ENCODE data around the gene PTCD2.

Gene PTCD2

GRCh38 chr5:72337159-72337558 lies 17.0 kb downstream of the PTCD2 start:
- no peak for TF ChIP-seq TAF1 (IDR thresholded peaks at IDR 0.05; ENCODE audit: borderline replicate concordance, insufficient read depth, low read length)
- TF ChIP-seq SIN3A (IDR thresholded peaks at IDR 0.05; ENCODE audit: borderline replicate concordance, insufficient read depth, low read length): no peak
- TF ChIP-seq POLR2AphosphoS5 (IDR thresholded peaks at IDR 0.05; ENCODE audit: low read depth, low read length): no peak
- TF ChIP-seq REST (IDR thresholded peaks at IDR 0.05; ENCODE audit: insufficient read depth in 1 of 2, low read depth in 2 of 2, low read length in 2 of 2): no peak
- no peak for TF ChIP-seq FOXP2 (optimal IDR thresholded peaks at IDR 0.05; ENCODE audit: borderline replicate concordance, extremely low read depth, extremely low read length, insufficient read depth)

- TF ChIP-seq FOXP2 (optimal IDR thresholded peaks at IDR 0.05; ENCODE audit: borderline replicate concordance, extremely low read depth, extremely low read length, insufficient read depth): no peak
- TF ChIP-seq REST (IDR thresholded peaks at IDR 0.05; ENCODE audit: insufficient read depth in 1 of 2, low read depth in 2 of 2, low read length in 2 of 2): no peak
- no peak for TF ChIP-seq SIN3A (IDR thresholded peaks at IDR 0.05; ENCODE audit: borderline replicate concordance, insufficient read depth, low read length)
- TF ChIP-seq POLR2AphosphoS5 (IDR thresholded peaks at IDR 0.05; ENCODE audit: low read depth, low read length): no peak
- TF ChIP-seq TAF1 (IDR thresholded peaks at IDR 0.05; ENCODE audit: borderline replicate concordance, insufficient read depth, low read length): no peak
These were observed 18.6 kb downstream of the PTCD2 start for GRCh38 chr5:72338689-72339209.

- TF ChIP-seq REST (IDR thresholded peaks at IDR 0.05; ENCODE audit: insufficient read depth in 1 of 2, low read depth in 2 of 2, low read length in 2 of 2) (no peak), POLR2AphosphoS5 (IDR thresholded peaks at IDR 0.05; ENCODE audit: low read depth, low read length) (no peak), TAF1 (IDR thresholded peaks at IDR 0.05; ENCODE audit: borderline replicate concordance, insufficient read depth, low read length) (no peak), SIN3A (IDR thresholded peaks at IDR 0.05; ENCODE audit: borderline replicate concordance, insufficient read depth, low read length) (no peak), FOXP2 (optimal IDR thresholded peaks at IDR 0.05; ENCODE audit: borderline replicate concordance, extremely low read depth, extremely low read length, insufficient read depth) (no peak)
These were observed 26.2 kb downstream of the PTCD2 start for GRCh38 chr5:72346398-72346797.

- TF ChIP-seq REST (IDR thresholded peaks at IDR 0.05; ENCODE audit: insufficient read depth in 1 of 2, low read depth in 2 of 2, low read length in 2 of 2): no peak
- no peak for TF ChIP-seq TAF1 (IDR thresholded peaks at IDR 0.05; ENCODE audit: borderline replicate concordance, insufficient read depth, low read length)
- TF ChIP-seq FOXP2 (optimal IDR thresholded peaks at IDR 0.05; ENCODE audit: borderline replicate concordance, extremely low read depth, extremely low read length, insufficient read depth): no peak
- no peak for TF ChIP-seq SIN3A (IDR thresholded peaks at IDR 0.05; ENCODE audit: borderline replicate concordance, insufficient read depth, low read length)
- no peak for TF ChIP-seq POLR2AphosphoS5 (IDR thresholded peaks at IDR 0.05; ENCODE audit: low read depth, low read length)
These were observed 27.7 kb downstream of the PTCD2 start for GRCh38 chr5:72347801-72348308.
